Measurements from ENCODE around the gene SOX1.

The SOX1 gene

GRCh38 chr13:112067116-112067741 is at the start of gene SOX1:
TSS of gene SOX1 (plus strand) at chr13:112067149. CDS start at chr13:112067659, 510 bp downstream.
- peak; percentile 83 for DNase-seq

- DNase-seq, result no peak
Measured at GRCh38 chr13:112024577-112024976, 42.4 kb upstream of the SOX1 start.

- DNase-seq, result no peak
Measured at GRCh38 chr13:112027250-112027649, 39.7 kb upstream of the SOX1 start.

- DNase-seq, result no peak
Measured at GRCh38 chr13:112028481-112028880, 38.5 kb upstream of the SOX1 start.

GRCh38 chr13:112029143-112029542 is 37.8 kb upstream of the SOX1 start:
- DNase-seq, result no peak

GRCh38 chr13:112032186-112032993 is 34.6 kb upstream of the SOX1 start:
- peak; percentile 70 for DNase-seq

- no peak for DNase-seq
Measured at GRCh38 chr13:112034231-112034630, 32.7 kb upstream of the SOX1 start.

- DNase-seq, result no peak
Measured at GRCh38 chr13:112034846-112035245, 32.1 kb upstream of the SOX1 start.

GRCh38 chr13:112042496-112042895 is 24.5 kb upstream of the SOX1 start:
- DNase-seq, result no peak

GRCh38 chr13:112052213-112052612 is 14.7 kb upstream of the SOX1 start:
- no peak for DNase-seq

GRCh38 chr13:112053167-112053743 is 13.7 kb upstream of the SOX1 start:
- no peak for DNase-seq

GRCh38 chr13:112053744-112054615 is 13.0 kb upstream of the SOX1 start:
- no peak for DNase-seq

GRCh38 chr13:112054616-112055015 is 12.3 kb upstream of the SOX1 start:
- no peak for DNase-seq

- DNase-seq, result no peak
Measured at GRCh38 chr13:112055036-112055914, 11.7 kb upstream of the SOX1 start.

GRCh38 chr13:112055915-112056269 is 11.1 kb upstream of the SOX1 start:
- no peak for DNase-seq

- DNase-seq, result peak; percentile 60
Measured at GRCh38 chr13:112056284-112056727, 10.6 kb upstream of the SOX1 start.

GRCh38 chr13:112056739-112057438 is 10.1 kb upstream of the SOX1 start:
- peak; percentile 60 for DNase-seq

GRCh38 chr13:112057439-112057735 is 9.6 kb upstream of the SOX1 start:
- no peak for DNase-seq

GRCh38 chr13:112057736-112058518 is 9.0 kb upstream of the SOX1 start:
- peak; percentile 57 for DNase-seq

GRCh38 chr13:112058519-112058873 is 8.5 kb upstream of the SOX1 start:
- peak; percentile 47 for DNase-seq

GRCh38 chr13:112058941-112059340 is 8.0 kb upstream of the SOX1 start:
- no peak for DNase-seq
